Left ventricle myocardium inferior (tissue), 1 donor: ENCODE data around the gene PPM1M. TPM values are rescaled to one million over a fixed set of nuclear protein-coding genes. Genes with fewer than 3 reads are reported as not detected.

ENCODE experiments used
- DNase-seq: peaks from one replicate; pipeline ENCODE4 v3.0.0-alpha.2; 2020
- H3K27ac ChIP-seq: fragments of 200-600 bp; replicated peaks from 2 replicates; pipeline ENCODE4 v1.8.0; 2021
- H3K27me3 ChIP-seq: fragments of 200-600 bp; 2 replicates; pipeline ENCODE4 v1.8.0; 2021; ENCODE audit warnings: low read depth
- H3K36me3 ChIP-seq: fragments of 200-600 bp; 2 replicates; pipeline ENCODE4 v1.8.0; 2021
- H3K4me1 ChIP-seq: fragments of 200-600 bp; 2 replicates; pipeline ENCODE4 v1.8.0; 2021
- H3K4me3 ChIP-seq: fragments of 200-600 bp; 2 replicates; pipeline ENCODE4 v1.8.0; 2021; ENCODE audit warnings: mild to moderate bottlenecking, moderate library complexity
- H3K9me3 ChIP-seq: fragments of 200-600 bp; replicated peaks from 2 replicates; pipeline ENCODE4 v1.8.0; 2021
- intact Hi-C: fragments of 100-400 bp; cut with micrococcal nuclease; formaldehyde crosslinking; loops from one replicate; pipeline ENCODE4 v1.11.0; 2022
- total RNA-seq: library from RNA; stranded (reverse); fragmentation: NEBNext Ultra II Directional; extraction: Animal tissue kit (Norgen Biotek cat#: 25700); gene quantifications from one replicate; pipeline ENCODE4 v1.2.1, GENCODE V29; 2021
- TF ChIP-seq, protein P1 (sequence below): fragments of 200-600 bp; IDR thresholded peaks from 2 replicates; pipeline ENCODE4 v1.8.0; 2021; ENCODE audit warnings: antibody characterized with exemption, mild to moderate bottlenecking, borderline replicate concordance
- donor health status: DM: no; HTN: yes; CAD: no; lungs with severe emphysema.

PPM1M gene
- total RNA-seq, 1 donor from 2014 or later = 9.2 TPM

GRCh38 chr3:52223449-52224408, 21.8 kb upstream of the PPM1M start:
- DNase-seq = no peak
- intact Hi-C loops = no loop called here
- TF ChIP-seq, protein P1, sequence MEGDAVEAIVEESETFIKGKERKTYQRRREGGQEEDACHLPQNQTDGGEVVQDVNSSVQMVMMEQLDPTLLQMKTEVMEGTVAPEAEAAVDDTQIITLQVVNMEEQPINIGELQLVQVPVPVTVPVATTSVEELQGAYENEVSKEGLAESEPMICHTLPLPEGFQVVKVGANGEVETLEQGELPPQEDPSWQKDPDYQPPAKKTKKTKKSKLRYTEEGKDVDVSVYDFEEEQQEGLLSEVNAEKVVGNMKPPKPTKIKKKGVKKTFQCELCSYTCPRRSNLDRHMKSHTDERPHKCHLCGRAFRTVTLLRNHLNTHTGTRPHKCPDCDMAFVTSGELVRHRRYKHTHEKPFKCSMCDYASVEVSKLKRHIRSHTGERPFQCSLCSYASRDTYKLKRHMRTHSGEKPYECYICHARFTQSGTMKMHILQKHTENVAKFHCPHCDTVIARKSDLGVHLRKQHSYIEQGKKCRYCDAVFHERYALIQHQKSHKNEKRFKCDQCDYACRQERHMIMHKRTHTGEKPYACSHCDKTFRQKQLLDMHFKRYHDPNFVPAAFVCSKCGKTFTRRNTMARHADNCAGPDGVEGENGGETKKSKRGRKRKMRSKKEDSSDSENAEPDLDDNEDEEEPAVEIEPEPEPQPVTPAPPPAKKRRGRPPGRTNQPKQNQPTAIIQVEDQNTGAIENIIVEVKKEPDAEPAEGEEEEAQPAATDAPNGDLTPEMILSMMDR = no peak

GRCh38 chr3:52225452-52226228, 19.9 kb upstream of the PPM1M start, which contains the start of gene TLR9:
TSS of gene TLR9 (minus strand) at chr3:52225645. CDS start at chr3:52225529, 116 bp downstream.
- DNase-seq = no peak
- TF ChIP-seq, protein P1 = no peak
- H3K27me3 ChIP-seq = no peaks in the 10 kb centered on the region
- H3K4me1 ChIP-seq = peaks cover 9% of the 10 kb centered on the region
- no peak within 1 kb of the TSS for H3K4me3 ChIP-seq
- peaks cover 33% of the 10 kb centered on the region for H3K36me3 ChIP-seq
- no peaks in the 10 kb centered on the region for H3K9me3 ChIP-seq
- H3K27ac ChIP-seq = no peak within 1 kb of the TSS
- intact Hi-C loops = loop anchor here (5.0 kb wide), 1 partner anchor 117 kb away; no protein-coding TSS in a partner anchor

More at GRCh38 chr3:52223449-52224408, 21.8 kb upstream of the PPM1M start:
- Histone ChIP-seq H3K27me3 (no peaks in the 10 kb centered on the region), H3K9me3 (no peaks in the 10 kb centered on the region), H3K36me3 (peaks cover 13% of the 10 kb centered on the region), H3K27ac (no peak overlapping the region), H3K4me1 (peaks cover 24% of the 10 kb centered on the region), H3K4me3 (no peak overlapping the region)

GRCh38 chr3:52226229-52226817, 19.2 kb upstream of the PPM1M start:
- DNase-seq = no peak
- Histone ChIP-seq H3K9me3 (no peaks in the 10 kb centered on the region), H3K4me3 (no peak overlapping the region), H3K27ac (no peak overlapping the region), H3K36me3 (peaks cover 39% of the 10 kb centered on the region), H3K27me3 (no peaks in the 10 kb centered on the region), H3K4me1 (peaks cover 7% of the 10 kb centered on the region)
- TF ChIP-seq, protein P1 = no peak
- intact Hi-C loops = loop anchor here (5.0 kb wide), 1 partner anchor 116 kb away; no protein-coding TSS in a partner anchor

DNA sequence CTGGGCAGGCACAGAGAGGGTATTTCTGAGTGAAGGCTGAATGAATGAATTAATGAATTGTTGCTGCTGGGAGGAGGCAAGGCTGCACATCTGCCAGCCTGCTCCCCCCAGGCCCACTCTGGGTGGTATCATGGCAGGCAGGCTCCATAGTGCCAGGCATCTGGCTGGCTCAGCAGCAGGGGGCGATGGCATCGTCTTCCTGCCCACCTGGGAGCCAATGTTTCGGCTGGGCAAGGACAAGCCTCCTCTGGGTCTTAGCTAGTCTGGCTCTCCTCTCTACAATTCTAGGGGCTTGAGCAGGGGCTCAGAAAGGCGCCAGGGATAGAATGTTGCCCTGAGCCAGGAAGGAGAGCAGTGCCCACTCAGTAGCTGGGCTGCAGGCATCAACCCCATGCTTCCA, 18.4 kb upstream of the PPM1M start:
- no peak for DNase-seq
- TF ChIP-seq, protein P1 = no peak
- intact Hi-C loops = loop anchor here (5.0 kb wide), 1 partner anchor 115 kb away; no protein-coding TSS in a partner anchor
- H3K27ac ChIP-seq = no peak overlapping the region
- no peaks in the 10 kb centered on the region for H3K9me3 ChIP-seq
- H3K4me1 ChIP-seq = peaks cover 9% of the 10 kb centered on the region
- no peaks in the 10 kb centered on the region for H3K27me3 ChIP-seq
- H3K4me3 ChIP-seq = no peak overlapping the region
- H3K36me3 ChIP-seq = peaks cover 46% of the 10 kb centered on the region

DNA sequence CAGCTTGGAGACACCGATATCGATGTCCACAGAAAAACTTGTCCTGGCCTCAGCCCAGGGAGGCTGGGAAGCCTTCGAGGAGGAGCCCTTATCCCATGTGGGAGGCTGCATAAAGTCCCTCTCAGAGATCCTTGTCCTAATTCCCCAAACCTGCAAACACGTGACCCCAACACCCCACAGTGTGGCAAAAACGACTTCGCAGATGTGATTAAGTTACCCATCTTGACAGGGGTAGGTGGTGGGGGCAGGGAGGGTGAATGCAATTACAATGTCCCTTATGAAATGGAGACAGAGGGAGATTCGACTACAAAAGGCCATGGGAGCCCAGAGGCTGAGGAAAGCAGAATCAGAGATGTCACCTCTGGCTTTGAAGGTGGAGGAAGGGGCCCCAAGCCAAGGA, 17.8 kb upstream of the PPM1M start:
- no peaks in the 10 kb centered on the region for H3K27me3 ChIP-seq
- H3K9me3 ChIP-seq = no peaks in the 10 kb centered on the region
- intact Hi-C loops = loop anchor here (5.0 kb wide), 1 partner anchor 115 kb away; no protein-coding TSS in a partner anchor
- no peak overlapping the region for H3K27ac ChIP-seq
- H3K4me3 ChIP-seq = no peak overlapping the region
- H3K4me1 ChIP-seq = peaks cover 16% of the 10 kb centered on the region
- DNase-seq = no peak
- TF ChIP-seq, protein P1 = no peak
- peaks cover 53% of the 10 kb centered on the region for H3K36me3 ChIP-seq
